GM19099 (cell line): ENCODE data around the gene ULBP2.

Source experiments
- POLR2A ChIP-seq: IDR thresholded peaks from 3 replicates; pipeline ENCODE4 v1.6.1; 2011; ENCODE audit warnings: low read depth; ENCODE audit not compliant: insufficient read length; ENCODE audit errors: extremely low read depth

The ULBP2 gene

DNA sequence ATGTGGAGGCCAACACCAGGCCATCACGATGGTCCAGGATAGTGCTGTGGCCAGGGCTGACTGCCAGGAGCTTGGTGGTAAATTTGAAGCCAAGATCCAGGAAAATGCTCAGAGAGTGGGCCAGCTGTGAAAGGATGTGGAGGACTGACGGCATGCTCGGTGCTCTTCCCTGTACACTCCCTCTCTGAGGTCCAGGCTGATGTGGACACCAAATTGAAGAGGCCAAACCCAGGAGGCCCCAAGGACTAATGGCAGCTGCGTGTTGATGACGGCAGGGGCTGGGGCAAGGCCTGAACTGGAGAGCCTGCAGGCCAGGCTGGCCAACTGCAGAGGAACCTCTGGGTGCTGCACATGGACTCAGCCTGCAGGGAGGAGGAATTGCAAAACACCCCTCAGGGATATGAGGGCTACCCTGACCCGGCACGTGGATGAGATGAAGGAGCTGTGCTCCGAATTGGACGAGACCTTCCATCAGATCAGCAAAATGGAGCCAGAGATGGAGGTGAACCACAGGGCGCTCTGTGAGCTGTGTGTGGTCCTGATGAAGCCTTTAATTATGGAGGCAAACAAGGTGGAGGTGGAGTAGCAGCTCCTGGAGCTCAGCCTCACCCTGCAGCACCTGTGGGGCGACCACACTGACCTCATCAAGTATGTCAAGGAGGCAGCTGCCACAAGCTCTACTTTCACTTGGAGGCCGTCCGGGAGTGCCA is 37.0 kb upstream of the ULBP2 start:
- TF ChIP-seq POLR2A = no peak

DNA sequence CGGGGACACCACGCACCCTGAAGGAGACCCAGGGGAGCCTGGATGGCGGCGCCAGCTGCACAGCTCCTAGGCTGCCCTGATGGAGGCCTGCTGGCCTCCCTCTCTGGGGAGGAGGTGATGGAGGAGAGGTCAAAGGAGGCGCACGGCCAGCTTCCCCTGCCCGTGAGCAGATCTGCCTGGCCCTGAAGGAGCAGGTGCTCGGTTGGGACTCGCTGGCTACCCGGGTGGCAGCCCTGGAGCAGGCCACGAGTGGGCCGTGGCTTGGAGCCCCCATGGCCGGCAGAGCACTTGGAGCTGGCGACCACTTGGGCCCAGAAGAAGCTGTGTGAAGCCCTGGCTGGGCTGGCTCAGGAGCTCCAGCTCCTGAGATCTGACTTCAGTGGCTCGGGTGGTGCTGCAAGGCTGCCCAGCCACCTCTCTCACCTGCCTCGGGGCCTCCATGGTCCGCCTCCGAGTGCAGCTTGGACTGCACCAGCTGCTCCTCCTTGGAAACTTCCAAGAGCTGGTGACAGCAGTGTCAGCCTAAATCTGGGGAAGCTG is 36.4 kb upstream of the ULBP2 start:
- no peak for TF ChIP-seq POLR2A

DNA sequence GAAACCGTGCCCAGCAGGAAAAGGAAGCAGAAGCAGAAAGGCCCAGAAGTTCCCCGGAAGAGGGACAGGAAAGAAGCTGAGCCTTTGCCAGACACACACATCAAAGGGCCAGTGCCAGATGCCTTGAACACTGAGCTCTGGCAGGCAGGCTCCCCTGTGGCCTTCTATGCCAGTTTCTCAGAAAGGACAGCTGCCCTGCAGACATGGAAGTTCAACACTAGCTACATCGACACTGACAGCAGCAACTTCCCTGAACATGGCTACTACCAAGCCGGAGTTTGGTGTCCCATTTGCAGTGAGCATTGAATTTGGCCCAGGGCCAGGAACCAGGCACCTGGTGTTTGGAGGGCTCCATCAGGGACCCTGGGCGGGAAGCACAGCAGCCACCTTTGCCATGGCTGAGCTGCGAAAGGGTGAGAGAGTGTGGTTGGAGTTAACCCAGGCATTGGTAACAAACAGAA is 35.9 kb upstream of the ULBP2 start:
- TF ChIP-seq POLR2A = no peak

DNA sequence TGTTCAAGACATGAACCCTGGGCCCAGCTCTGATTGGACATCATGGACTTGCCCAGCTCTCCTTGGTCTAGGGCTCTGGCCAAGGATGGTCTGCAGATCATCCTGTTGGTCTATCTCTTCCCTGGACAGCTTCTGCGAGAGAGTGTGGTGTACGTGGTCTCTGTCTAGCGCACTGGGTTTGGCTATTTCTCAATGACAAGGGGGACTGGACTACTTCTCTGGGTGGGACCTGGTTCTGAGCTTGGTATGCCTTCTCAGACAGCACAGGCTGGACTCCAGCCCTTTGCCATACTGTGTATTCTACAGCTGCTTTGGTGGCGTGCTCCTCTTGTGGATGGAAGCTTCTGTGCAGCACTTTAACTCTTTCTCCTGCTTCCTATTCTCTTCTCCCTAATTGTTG is 35.4 kb upstream of the ULBP2 start:
- no peak for TF ChIP-seq POLR2A

DNA sequence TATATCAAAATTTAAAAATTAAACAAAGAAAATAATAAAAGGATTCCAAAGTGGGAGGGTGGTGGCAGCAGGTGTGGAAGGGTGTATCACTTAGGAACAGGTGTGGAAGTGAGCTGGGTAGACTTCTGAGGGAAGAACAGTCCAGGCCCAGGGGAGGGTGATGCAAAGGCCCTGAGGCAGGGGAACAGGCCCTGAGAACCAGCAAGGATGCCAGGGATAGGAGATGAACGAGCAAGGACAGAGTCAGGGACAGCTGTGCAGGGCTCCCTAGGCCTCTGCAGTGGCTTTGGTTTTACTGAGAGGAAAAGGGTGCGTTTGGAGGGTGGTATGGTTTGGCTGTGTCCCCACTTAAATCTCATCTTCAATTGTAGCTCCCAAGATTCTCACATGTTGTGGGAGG is 34.5 kb upstream of the ULBP2 start:
- no peak for TF ChIP-seq POLR2A

DNA sequence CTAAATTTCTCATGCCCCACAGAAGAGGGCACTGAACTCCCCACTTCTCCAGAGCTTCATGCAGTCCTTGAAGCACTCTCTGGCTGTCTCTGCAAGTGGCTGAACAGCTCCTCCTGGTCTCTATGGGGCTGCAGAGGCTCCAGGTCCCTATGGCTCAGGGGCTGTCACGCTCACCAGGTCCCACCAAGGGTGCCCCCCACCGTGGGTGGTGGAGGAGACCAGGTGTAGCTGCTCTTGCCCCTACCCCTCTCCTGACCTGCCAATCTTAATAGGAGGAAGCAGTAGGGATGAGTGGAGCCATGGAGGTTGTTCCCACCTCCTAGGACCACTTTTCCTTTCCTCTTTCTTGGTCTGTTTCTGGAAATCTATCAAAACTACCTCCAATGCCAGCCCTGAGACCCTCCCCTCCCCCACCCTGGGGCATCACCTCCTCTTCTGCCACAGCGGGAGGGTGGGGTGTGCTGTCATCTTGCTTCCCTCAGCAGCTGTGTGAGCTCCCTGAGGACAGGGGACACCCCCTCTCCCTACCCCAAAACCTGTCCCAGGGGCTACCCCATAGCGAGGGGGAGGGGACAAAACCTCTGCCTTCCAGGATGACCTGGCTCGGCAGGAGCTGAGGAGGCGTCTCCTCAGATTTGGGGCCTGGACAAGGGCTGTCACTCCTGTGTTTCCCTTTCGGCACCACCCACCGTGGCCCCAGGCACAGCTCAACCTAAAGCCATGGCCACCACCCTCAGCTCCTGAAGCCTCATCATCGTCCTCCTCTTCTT is 31.9 kb upstream of the ULBP2 start:
- TF ChIP-seq POLR2A = no peak

DNA sequence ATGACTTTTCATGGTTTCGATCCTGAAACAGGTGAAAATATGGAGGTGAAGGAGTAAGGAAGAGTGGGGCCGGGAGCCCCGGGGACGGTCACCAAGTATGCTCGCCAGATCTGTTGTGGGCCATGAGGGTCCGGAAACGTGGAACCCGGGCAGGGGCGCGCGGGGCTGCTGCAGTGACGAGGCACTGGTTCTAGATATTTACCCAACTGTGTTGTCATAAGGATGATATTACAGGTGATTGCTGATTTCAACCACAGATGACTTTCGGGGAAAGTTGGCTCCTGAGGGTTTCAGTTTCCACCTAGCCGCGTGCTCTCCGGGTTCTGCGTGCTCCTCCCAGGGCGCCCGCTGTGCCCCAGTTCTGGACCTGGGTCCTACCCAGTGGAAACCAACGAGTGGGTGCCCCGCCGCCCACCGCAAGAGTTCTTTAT is 31.1 kb upstream of the ULBP2 start:
- no peak for TF ChIP-seq POLR2A

DNA sequence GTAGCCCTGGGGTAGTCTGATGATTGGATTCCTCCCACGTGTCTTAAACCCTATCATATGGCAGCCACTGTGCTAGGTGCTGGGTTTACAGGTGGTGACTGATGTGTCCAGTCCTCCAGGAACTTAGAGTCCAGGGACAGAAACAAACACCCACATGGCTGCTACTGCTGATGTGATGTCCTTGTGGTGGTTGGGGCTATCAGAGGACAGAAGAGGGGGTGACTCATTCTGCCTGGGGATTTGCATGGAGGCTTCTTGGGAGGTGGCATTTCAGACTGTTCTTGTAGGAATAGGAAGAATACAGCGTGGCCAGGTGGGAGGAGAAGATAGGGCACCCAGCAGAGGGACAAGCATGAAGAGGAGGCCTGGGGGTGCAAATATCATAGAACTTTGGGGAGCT is 28.7 kb upstream of the ULBP2 start:
- TF ChIP-seq POLR2A = no peak

DNA sequence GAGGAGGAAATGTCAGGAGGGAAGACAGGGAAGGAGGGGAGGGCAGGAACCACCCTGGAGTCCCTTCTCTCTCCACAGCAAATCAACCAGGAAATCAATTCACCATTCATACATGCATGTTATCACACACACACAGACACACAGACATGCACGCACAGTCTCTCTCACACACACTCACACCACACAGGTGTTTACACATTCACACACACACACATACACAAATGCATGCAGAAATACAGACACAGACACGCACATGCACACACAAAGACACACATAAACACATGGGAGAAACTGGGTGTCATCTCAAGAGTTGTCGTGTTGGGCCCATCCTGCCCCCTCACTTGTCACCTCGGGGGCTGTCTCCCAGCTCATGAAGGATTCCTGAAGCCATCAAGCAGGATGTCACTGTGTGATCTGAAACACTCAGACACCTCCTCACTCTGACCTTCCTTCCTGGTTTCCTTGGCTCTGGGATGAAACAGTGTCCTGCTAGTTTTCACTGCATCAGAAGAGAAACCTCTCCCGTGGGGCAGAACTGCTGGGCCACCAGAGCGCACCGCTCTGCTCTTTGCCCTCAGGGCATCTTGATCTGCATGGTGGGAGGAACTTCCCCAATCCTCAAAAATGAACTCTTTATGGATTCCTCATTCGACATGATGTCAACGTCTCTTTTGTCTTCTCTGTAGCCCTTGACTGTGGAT is 28.1 kb upstream of the ULBP2 start:
- no peak for TF ChIP-seq POLR2A

DNA sequence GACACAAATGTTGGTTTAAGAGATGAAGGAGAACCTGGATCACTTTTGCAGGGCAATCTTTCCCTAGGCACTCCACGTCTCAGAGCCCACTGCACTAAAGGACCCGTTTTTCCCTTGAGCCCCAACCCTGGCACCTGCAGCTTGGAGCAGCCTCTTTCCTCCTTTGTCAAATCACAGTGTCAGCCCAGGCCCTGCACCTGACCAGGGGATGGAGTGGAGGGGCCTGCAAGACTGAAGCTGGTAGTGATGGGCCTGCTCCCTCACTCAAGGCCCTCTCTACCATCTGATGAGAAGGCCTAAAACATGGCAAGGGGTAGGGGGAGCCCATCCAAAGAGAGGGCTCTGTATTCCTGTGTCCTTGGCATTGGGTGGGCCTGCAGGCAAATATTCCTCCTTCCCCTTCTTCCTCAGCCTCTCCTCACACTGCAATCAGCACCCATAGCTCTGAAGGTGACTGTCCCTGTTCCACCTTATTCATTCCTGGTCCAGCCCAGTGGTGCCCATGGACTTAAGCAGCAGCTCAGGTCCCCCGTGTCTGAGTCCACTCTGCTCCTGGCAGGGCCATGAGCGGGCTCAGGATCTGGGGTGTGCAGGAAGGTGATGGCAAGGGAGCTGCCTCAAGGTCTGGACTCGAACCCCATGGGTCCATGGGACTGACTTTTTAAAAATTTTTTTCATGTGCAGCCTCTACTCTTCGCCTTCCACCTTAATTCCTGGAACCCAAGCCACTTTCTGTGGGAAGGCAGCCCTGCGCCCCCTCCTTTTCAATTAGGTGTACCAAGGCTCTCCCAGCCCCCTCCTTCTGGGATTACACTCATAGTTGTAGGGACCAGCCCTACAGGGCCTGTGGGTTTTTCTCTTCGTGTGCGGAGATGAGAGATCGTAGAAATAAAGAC is 25.6 kb upstream of the ULBP2 start:
- no peak for TF ChIP-seq POLR2A

DNA sequence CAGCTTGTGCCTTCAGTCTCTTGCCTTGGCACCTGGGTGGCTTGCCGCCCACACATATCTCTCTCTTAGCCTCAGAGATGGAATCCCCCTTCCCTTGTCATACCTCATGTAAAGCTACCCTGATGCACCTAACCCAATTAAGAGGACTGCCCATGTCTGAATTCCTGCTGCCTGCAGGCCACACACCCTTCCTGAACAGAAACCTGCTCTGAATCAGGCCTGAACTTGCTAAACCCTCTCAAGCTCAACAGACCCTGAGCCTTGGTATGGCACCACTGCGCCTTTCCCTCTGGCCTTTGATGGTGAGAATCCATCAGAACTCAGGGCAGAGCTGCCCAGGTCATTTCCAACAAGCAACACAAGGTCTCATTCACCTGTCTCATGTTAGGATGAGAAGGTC is 24.1 kb upstream of the ULBP2 start:
- TF ChIP-seq POLR2A = no peak

DNA sequence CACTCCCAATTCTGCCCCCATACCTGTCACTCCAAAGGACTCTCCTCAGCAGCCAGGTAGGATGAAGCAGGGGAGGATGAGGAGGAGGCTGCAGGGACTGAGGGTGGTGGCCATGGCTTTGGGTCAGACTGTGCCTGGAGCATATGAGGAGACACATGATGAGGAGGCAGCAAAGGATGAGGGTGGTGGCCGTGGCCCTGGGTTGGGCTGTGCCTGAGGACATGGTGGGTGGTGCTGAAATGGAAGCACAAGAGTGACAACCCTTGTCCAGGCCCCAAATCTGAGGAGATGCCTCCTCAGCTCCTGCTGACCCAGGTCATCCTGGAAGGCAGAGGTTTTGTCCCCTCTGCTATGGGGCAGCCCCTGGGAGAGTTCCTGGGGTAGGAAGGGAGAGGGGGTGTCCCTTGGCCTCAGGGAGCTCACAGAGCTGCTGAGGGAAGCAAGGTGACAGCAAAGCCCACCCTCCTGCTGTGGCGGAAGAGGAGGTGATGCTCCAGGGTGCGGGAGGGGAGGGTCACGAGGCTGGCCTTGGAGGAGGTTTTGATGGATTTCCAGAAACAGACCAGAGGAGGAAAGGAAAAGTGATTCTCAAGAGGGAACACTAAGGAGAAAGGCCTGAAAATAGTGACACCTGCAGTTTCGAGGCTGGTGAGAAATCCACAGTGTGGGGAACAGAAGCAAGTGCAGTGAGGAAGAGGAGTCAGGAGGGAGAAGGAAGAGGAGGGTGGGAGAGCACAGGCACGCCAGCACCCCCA is 23.5 kb upstream of the ULBP2 start:
- no peak for TF ChIP-seq POLR2A

DNA sequence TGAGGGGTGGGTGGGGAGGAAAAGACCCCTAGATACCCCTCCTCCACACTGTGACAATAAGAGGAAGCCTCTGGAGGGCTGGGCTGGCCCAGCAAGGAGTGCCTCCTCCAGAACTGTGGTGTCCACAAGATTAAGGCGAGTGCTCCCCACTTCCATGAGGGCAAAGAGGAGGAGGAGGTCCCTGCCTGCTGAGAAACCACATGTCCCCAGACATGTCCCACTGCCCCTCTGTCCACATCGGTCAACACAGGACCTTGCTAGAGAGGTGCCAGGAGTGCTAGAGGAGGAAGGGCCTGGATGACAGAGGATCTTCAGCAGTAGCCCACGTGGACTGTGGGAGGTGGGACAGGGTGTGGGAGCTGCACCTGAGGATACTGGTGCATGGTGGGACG is 22.0 kb upstream of the ULBP2 start:
- no peak for TF ChIP-seq POLR2A

DNA sequence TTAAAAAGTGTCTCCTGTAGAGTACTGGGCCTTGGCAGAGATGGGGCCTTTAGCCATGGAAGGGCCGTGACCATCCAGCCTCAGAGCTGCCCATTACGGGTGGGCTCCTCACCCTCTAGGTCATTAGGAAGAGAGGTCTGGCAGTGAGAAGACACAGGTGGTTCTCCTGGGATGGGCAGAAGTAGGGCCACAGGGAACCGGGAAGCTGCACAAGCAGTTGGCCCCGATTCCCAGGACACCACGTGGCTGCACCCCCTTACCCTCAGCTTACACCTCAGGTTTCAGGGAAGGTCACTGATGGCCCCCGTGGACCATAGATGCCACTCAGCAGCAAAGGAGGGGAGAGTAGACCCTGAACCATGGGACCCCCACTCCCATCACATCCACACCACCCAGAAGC is 20.5 kb upstream of the ULBP2 start:
- TF ChIP-seq POLR2A = no peak
